SK-N-MC (cell line): ENCODE data around the gene CRTC1.

ENCODE experiments used
- DNase-seq: peaks from one replicate; pipeline ENCODE4 v3.0.0-alpha.2; 2011; ENCODE audit warnings: low read depth, low spot score
- H3K27ac ChIP-seq: fragments of 200-600 bp; sonication (generic); 2 replicates; pipeline ENCODE4 v1.5.1; 2016; ENCODE audit warnings: mixed run types
- H3K36me3 ChIP-seq: fragments of 200-600 bp; sonication (generic); 2 replicates; pipeline ENCODE4 v1.6.1; 2017; ENCODE audit warnings: antibody characterized with exemption, low read length, mixed read lengths; ENCODE audit not compliant: insufficient read depth
- H3K4me3 ChIP-seq: fragments of 200-600 bp; sonication (generic); 2 replicates; pipeline ENCODE4 v1.5.1; 2016
- H3K9ac ChIP-seq: fragments of 200-600 bp; sonication (generic); 2 replicates; pipeline ENCODE4 v1.8.0; 2017; ENCODE audit warnings: mixed run types, mixed read lengths; ENCODE audit not compliant: insufficient read length
- H3K9me3 ChIP-seq: fragments of 200-600 bp; sonication (generic); 2 replicates; pipeline ENCODE4 v1.6.1; 2017; ENCODE audit warnings: low read depth, mild to moderate bottlenecking, antibody characterized with exemption, low read length, moderate library complexity, mixed read lengths
- EZH2 ChIP-seq: fragments of 200-600 bp; sonication (generic); IDR thresholded peaks from one replicate; pipeline ENCODE4 v1.6.1; 2017; ENCODE audit warnings: antibody characterized with exemption
- FOXP2 ChIP-seq: optimal IDR thresholded peaks from 2 replicates; pipeline ENCODE3; 2011; ENCODE audit warnings: mild to moderate bottlenecking, moderate library complexity; ENCODE audit not compliant: insufficient read depth; ENCODE audit errors: extremely low read length, control extremely low read depth
- POLR2AphosphoS5 ChIP-seq: IDR thresholded peaks from 2 replicates; pipeline ENCODE4 v1.6.1; 2012; ENCODE audit warnings: mild to moderate bottlenecking, low read depth, low read length, borderline replicate concordance

CRTC1 gene

DNA sequence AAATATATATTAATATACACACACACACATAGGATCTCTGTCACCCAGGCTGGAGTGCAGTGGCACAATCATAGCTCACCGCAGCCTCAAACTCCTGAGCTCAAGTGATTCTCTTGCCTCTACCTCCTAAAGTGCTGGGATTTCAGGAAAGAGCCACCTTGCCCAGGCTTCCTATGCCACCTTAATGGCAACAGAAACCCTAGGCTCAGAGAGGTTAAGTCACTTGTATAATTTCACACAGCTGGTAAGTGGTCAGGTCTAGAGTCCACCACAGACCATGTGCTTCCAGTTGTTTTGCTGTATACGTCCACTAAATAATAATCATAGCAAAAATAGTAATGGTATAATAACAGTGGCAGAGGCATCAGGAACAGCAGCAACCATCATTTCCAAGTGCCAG, 147.0 kb downstream of the CRTC1 start:
- no peak for DNase-seq
- H3K4me3 ChIP-seq = no peak overlapping the region
- H3K9me3 ChIP-seq = 0 out of 2 replicates have a peak, but pooled peaks cover 3% of the 10 kb centered on the region
- H3K9ac ChIP-seq = no peak overlapping the region
- no peak for TF ChIP-seq POLR2AphosphoS5
- TF ChIP-seq EZH2 = no peak
- TF ChIP-seq FOXP2 = no peak
- no peak overlapping the region for H3K27ac ChIP-seq
- H3K36me3 ChIP-seq = peaks cover 22% of the 10 kb centered on the region

DNA sequence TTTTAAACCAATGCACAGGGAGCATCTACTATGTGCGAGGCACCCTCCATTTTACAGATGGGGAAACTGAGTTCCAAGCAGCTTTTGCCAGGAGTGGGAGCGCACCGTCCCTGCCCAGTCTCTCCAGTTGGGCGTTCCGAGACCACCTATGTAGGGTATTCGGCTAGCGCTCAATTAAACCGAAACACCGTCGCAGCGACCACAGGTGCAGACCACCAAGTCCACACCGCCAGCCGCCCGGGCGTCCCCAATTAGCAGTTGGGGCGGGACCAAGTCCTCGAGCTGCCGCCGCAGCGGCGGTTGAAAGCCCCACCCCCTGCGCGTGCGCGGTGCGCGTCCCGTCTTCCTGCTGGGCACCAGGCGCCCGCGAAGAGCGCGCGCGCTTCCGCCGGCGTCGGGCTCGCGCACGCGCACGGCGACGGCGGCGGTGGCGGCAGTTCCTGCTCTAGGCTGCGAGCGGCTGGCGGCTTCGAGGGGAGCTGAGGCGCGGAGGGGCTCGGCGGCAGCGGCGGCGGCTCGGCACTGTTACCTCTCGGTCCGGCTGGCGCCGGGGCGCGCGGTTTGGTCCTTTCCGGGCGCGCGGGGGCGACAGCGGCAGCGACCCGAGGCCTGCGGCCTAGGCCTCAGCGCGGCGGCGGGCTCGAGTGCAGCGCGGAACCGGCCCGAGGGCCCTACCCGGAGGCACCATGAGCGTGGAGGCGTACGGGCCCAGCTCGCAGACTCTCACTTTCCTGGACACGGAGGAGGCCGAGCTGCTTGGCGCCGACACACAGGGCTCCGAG, 148.2 kb downstream of the CRTC1 start, which contains the start of gene UPF1:
Gene UPF1 (plus strand): TSS at position 436 of the 782 bp plus-strand sequence. CDS start 251 bp downstream, at position 687.
- Histone ChIP-seq H3K9ac (peak within 1 kb of the TSS; percentile 98), H3K9me3 (0 out of 2 replicates have a peak, but pooled peaks cover 3% of the 10 kb centered on the region), H3K4me3 (peak within 1 kb of the TSS; percentile 80), H3K27ac (peak within 1 kb of the TSS; percentile 75; the same call in 1 of the 2 replicates), H3K36me3 (peaks cover 27% of the 10 kb centered on the region)
- DNase-seq = peak; percentile 55
- TF ChIP-seq FOXP2 = peak; percentile 49
- TF ChIP-seq EZH2 = no peak
- TF ChIP-seq POLR2AphosphoS5 = peak; percentile 77
